ENCODE results near the gene TMTC1.

The TMTC1 gene

GRCh38 chr12:29519585-29520182, 264.1 kb downstream of the TMTC1 start:
- DNase-seq, result peak; percentile 62

- no peak for DNase-seq
Observed at GRCh38 chr12:29518407-29518806, 265.3 kb downstream of the TMTC1 start.

GRCh38 chr12:29517264-29517663, 266.5 kb downstream of the TMTC1 start:
- no peak for DNase-seq

- DNase-seq, result no peak
Observed at GRCh38 chr12:29516431-29516875, 267.3 kb downstream of the TMTC1 start.

GRCh38 chr12:29510591-29511185, 273.1 kb downstream of the TMTC1 start:
- DNase-seq, result no peak

- DNase-seq, result no peak
Observed at GRCh38 chr12:29509503-29509902, 274.2 kb downstream of the TMTC1 start.

- DNase-seq, result no peak
Observed at GRCh38 chr12:29508949-29509348, 274.8 kb downstream of the TMTC1 start.

- no peak for DNase-seq
Observed at GRCh38 chr12:29505122-29505521, 278.6 kb downstream of the TMTC1 start.

GRCh38 chr12:29503283-29503682, 280.5 kb downstream of the TMTC1 start:
- no peak for DNase-seq

- no peak for DNase-seq
Observed at GRCh38 chr12:29499235-29499634, 284.5 kb downstream of the TMTC1 start.

GRCh38 chr12:29497588-29497987, 286.2 kb downstream of the TMTC1 start, which contains the start of gene OVCH1:
Gene OVCH1, minus strand, starts transcription at chr12:29497686. Its CDS starts 0 bp downstream, at chr12:29497686.
- DNase-seq, result no peak

- DNase-seq, result no peak
Observed at GRCh38 chr12:29492891-29493290, 290.9 kb downstream of the TMTC1 start.

- no peak for DNase-seq
Observed at GRCh38 chr12:29486972-29487371, 296.8 kb downstream of the TMTC1 start.

- DNase-seq, result no peak
Observed at GRCh38 chr12:29463198-29463597, 320.5 kb downstream of the TMTC1 start.

- no peak for DNase-seq
Observed at GRCh38 chr12:29460082-29460481, 323.7 kb downstream of the TMTC1 start.

- no peak for DNase-seq
Observed at GRCh38 chr12:29455087-29455486, 328.7 kb downstream of the TMTC1 start.

- DNase-seq, result no peak
Observed at GRCh38 chr12:29451888-29452287, 331.9 kb downstream of the TMTC1 start.

Measured in hematopoietic multipotent progenitor cell treated with erythropoietin and hydrocortisone succinate and interleukin-3 and kit ligand, for 8 days (in vitro differentiated cells).